ENCODE data around the gene NT5DC1.

NT5DC1 gene

DNA sequence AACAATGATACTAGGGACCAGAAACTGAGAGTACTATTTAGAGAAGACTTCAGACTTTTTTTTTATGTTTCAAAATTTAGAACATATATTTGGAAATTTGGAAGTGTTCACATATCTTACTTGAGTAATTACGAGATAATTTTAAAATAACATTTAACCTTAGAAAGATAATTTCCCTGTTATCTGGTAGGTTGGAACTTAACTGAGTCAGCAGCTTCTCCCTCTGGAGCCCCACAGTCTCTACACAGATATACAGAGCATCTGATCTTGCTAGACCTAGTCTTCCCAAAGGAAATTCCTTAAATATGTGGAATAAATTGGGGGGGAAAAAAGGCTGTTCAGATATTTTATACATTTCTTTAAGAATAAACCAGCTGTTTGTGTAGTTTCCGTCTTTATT, 104.6 kb downstream of the NT5DC1 start:
- in situ Hi-C loops (cut with MboI; ENCODE audit: low sequenced_read_pairs, unreplicated experiment), result no loop called here
- no peak for DNase-seq (ENCODE audit: low spot score)
- TF ChIP-seq, protein P1, sequence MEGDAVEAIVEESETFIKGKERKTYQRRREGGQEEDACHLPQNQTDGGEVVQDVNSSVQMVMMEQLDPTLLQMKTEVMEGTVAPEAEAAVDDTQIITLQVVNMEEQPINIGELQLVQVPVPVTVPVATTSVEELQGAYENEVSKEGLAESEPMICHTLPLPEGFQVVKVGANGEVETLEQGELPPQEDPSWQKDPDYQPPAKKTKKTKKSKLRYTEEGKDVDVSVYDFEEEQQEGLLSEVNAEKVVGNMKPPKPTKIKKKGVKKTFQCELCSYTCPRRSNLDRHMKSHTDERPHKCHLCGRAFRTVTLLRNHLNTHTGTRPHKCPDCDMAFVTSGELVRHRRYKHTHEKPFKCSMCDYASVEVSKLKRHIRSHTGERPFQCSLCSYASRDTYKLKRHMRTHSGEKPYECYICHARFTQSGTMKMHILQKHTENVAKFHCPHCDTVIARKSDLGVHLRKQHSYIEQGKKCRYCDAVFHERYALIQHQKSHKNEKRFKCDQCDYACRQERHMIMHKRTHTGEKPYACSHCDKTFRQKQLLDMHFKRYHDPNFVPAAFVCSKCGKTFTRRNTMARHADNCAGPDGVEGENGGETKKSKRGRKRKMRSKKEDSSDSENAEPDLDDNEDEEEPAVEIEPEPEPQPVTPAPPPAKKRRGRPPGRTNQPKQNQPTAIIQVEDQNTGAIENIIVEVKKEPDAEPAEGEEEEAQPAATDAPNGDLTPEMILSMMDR (IDR thresholded peaks at IDR 0.05; ENCODE audit: borderline replicate concordance, control extremely low read depth, extremely low read depth, insufficient read depth, missing control alignments), result no peak

DNA sequence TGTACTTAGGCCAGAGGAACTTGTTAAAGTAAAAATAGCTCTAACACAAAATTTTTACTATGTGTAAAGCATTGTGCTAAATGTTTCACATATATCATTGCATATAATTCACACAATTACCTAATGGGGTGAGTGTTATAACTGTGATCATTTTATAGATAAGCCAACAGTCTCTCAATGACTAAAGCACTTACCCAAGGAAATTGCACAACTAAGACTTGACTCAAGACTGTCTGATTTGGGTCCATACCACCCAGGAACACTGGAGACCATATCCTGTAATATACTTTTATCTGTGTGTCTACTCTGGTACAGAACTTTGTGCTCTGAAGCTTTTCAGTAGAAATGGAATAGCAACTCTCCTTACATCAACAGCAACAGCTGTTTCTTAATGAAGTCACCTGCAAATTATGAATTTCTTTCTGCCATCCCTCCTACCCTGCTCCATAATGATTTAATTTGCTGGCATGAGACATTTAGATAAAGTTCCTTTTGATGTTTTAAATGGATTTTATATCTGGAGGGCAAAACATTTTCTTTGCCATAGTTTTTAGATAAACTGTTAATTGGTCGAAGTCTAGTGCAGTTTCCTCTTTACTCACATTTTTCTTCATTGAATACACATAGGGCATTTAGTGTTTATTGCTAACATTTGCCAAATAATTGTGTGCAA, 105.7 kb downstream of the NT5DC1 start:
- DNase-seq (ENCODE audit: low spot score), result no peak
- TF ChIP-seq, protein P1 (IDR thresholded peaks at IDR 0.05; ENCODE audit: borderline replicate concordance, control extremely low read depth, extremely low read depth, insufficient read depth, missing control alignments), result no peak
- in situ Hi-C loops (cut with MboI; ENCODE audit: low sequenced_read_pairs, unreplicated experiment), result no loop called here

DNA sequence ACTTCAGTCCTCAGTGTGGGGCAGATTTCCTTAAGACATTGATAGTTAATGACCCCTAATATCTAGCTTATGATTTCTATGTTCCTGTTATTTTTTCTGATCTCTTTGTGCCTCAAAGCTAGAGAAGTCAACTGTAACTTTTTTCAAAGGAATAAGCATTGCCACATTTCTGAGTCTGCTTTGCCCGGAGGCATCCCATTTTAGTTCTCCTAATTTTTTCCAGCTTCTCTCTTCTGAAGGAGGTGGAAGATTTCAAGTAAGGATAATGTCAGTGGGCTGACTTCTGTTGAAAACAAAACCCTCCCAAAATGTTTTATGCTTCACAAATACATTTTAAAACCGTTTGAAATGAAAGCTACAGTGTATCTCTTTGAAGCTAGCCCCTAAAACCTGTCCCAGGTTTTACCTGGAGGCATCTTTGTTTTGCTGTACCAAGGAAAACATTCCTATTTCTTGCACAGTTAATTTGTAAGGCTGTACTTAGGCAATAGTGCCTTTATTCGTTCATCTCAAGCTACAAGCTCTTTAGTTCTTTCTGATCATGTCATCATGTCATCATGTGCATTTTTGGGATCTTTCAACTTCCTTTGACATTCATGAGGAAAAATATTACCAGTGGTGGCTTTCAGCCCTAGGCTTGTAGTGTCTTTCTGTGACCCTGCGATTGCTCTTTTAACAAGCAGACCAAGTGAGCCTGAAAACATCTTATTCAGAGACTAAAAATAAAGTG, 107.6 kb downstream of the NT5DC1 start:
- DNase-seq (ENCODE audit: low spot score), result no peak
- in situ Hi-C loops (cut with MboI; ENCODE audit: low sequenced_read_pairs, unreplicated experiment), result no loop called here
- TF ChIP-seq, protein P1 (IDR thresholded peaks at IDR 0.05; ENCODE audit: borderline replicate concordance, control extremely low read depth, extremely low read depth, insufficient read depth, missing control alignments), result no peak

DNA sequence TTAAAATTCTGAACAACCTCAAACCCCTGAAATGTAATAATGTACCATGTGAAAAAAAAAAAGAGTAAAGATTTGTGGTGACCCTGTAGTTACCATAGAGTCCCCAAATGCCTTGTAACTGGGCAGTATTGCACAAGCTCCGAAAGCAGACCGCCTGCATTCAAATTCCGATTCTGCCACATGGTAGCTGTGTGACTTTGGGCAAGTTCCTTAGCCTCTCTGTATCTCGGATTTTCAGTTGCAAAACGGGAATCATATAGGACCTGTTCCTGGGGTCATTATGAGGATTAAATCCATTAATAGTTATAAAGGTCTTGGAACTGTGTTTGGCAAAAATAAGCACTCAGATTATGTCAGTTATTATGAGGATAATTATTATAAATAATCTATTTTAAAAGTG, 109.7 kb downstream of the NT5DC1 start:
- TF ChIP-seq, protein P1 (IDR thresholded peaks at IDR 0.05; ENCODE audit: borderline replicate concordance, control extremely low read depth, extremely low read depth, insufficient read depth, missing control alignments), result no peak
- in situ Hi-C loops (cut with MboI; ENCODE audit: low sequenced_read_pairs, unreplicated experiment), result no loop called here
- no peak for DNase-seq (ENCODE audit: low spot score)

DNA sequence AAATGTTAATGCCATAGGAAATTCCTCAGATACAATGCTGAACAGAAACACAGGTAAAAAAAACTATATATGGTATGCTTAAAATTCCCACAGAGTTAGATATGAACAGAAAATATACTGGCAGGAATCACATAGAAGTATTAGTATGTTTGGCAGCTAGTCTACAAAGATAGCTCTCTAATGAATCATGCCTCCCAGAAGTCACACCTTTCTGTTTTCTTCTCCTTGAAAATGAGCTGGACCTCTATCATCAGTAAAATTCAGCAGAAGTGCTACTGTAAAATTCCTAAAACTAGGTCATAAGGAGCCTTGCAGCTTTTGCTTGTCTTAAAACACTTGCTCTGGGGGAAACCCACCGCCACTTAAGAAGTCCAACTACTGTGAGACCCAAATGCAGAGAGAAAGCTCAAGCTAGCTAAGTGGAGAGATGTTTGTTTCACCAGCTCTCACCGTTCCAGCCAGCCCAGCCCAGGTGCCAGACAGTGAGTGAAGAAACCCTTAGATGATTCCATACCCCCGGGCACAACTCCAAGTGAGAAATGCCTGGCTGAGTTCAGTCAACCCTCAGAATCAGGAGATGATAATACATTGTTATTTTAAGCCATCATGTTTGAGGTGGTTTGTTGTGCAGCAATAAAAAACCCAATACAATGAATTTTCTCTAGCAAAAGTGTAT, 110.2 kb downstream of the NT5DC1 start:
- TF ChIP-seq, protein P1 (IDR thresholded peaks at IDR 0.05; ENCODE audit: borderline replicate concordance, control extremely low read depth, extremely low read depth, insufficient read depth, missing control alignments), result no peak
- DNase-seq (ENCODE audit: low spot score), result no peak
- in situ Hi-C loops (cut with MboI; ENCODE audit: low sequenced_read_pairs, unreplicated experiment), result no loop called here

DNA sequence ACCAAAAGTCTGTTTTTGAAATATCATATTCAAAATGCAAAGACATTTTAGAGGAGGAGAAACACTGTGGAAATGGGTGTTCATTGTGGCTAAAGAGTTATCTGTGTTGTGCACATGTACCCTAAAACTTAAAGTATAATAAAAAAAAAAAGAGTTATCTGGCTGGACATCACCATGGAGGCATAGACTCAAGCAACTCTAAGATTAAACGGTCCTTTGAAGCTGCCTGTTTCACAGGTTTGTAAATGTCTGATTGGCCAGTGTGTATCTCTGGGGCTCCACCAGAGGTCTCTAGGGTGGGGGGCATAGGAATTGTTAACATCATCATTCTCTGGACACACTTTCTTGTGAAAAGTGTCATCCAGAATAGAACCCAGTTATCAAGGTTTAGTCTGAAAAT, 114.0 kb downstream of the NT5DC1 start:
- in situ Hi-C loops (cut with MboI; ENCODE audit: low sequenced_read_pairs, unreplicated experiment), result no loop called here
- TF ChIP-seq, protein P1 (IDR thresholded peaks at IDR 0.05; ENCODE audit: borderline replicate concordance, control extremely low read depth, extremely low read depth, insufficient read depth, missing control alignments), result no peak
- no peak for DNase-seq (ENCODE audit: low spot score)
